ENCODE measurements around the gene DFFB. TPM values are rescaled to one million over a fixed set of nuclear protein-coding genes. Genes with fewer than 3 reads are reported as not detected.

Gene DFFB
- total RNA-seq, 1 donor from 2014 or later, result 2.1 TPM

DNA sequence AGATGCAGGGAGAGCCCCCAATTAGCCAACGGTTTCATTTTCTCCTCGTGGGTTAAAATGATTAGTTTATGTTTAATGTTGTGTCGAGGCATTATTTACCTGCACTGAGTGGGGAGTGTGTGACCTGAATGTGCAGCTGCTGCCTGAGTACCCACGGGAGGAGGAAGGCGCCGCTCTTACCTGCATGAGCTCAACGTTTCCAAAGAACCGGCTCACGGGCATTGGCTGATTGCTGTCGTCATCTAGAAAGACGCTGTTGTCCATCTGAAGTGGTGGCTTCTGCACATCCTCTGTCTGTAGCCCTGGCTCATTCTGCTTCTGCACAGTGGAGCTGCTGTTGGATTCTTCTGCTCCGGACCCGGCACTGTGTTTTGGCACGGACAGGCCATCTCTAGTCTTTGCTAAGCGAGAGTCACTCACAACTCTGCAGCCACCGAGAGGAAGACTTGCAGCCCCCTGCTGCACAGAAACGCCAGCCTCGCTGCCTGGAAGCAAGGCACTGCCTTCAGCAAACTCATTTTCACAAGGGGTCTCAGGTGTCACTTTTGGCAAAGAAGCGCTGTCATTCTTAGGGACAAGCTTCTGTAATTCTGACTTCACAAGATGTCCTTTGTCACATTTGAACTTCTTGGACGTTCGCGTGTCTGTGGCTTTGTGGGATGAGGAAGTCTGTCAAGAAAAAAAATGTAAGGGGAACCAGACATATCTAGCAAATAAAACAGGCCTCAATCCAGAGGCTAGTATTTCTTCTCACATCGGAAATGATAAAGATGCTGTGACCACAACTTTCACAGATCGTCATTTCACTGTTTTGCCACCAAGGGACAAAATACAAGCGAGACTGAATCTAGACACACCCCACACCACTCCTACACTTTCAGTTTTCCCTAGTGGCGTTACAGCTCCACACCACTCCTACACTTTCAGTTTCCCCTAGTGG is 33.4 kb downstream of the DFFB start:
- Histone ChIP-seq H3K4me3 (ENCODE audit: low read length in 3 of 3) (no peak overlapping the region), H3K4me1 (ENCODE audit: control insufficient read depth in 3 of 3, insufficient read depth in 3 of 3, low read length in 3 of 3) (peaks cover 5 to 11% (median 7%) of the 10 kb centered on the region in 3 donors), H3K27ac (ENCODE audit: low read depth, low read length) (no peak overlapping the region), H3K27me3 (ENCODE audit: control insufficient read depth in 3 of 3, insufficient read depth in 3 of 3, low read length in 3 of 3) (no peaks in the 10 kb centered on the region), H3K36me3 (ENCODE audit: control insufficient read depth in 3 of 3, insufficient read depth in 3 of 3, low read length in 3 of 3) (peaks cover 39 to 46% (median 44%) of the 10 kb centered on the region in 3 donors), H3K9me3 (ENCODE audit: control insufficient read depth in 3 of 3, low read length in 3 of 3) (no peaks in the 10 kb centered on the region), H3K9ac (ENCODE audit: low read depth in 1 of 3, low read length in 3 of 3) (no peak overlapping the region)

DNA sequence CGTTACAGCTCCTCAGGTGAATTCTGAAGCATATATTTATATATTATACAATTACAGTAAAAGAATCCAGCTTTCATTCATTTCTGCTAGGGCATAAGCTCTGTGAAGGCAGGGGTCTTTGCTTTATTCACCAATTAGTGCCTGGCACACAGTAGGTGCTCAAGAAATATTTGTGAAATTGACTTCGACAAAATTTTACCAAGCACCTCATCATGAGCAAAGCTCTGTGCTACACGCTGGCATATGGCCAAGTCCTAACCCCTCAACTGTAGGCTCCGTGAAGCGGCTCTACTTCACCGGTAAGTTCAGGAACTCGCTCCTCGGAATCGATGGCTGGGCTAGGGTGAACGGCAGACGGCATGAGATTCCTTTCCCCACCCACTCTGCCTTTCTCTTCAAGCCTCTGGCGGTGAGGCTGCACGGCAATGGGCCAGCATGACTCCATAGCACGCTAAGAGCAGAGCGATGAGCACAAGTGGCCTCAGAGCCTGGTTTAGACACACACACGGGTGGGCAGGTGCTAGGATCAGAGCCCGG is 34.1 kb downstream of the DFFB start:
- no peak overlapping the region for H3K4me3 ChIP-seq (ENCODE audit: low read length in 3 of 3)

DNA sequence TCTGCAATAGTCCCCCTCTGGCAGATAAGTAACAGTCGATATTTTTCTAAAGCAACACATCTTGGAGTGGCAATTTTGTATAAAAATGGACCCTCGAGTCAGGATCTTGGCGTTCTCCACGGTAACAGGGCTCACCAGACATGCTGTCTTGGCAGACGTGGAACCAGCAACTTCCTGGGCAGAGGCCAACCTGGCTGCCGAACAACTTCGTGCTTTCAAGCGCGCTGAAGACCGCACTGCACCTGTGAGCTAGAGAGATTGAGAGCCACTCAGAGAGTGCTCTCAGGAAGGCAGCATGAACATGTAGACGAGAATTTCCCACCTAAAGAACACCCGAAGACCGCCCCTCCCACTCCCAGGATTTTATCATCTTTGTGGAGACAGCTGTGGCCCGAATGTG is 35.5 kb downstream of the DFFB start:
- Histone ChIP-seq H3K4me3 (ENCODE audit: low read length in 3 of 3) (no peak overlapping the region), H3K27ac (ENCODE audit: low read depth, low read length) (no peak overlapping the region), H3K9me3 (ENCODE audit: control insufficient read depth in 3 of 3, low read length in 3 of 3) (no peaks in the 10 kb centered on the region), H3K27me3 (ENCODE audit: control insufficient read depth in 3 of 3, insufficient read depth in 3 of 3, low read length in 3 of 3) (no peaks in the 10 kb centered on the region), H3K4me1 (ENCODE audit: control insufficient read depth in 3 of 3, insufficient read depth in 3 of 3, low read length in 3 of 3) (peaks cover 5 to 11% (median 7%) of the 10 kb centered on the region in 3 donors), H3K9ac (ENCODE audit: low read depth in 1 of 3, low read length in 3 of 3) (peak overlapping the region in 1 of 3 donors; percentile 4), H3K36me3 (ENCODE audit: control insufficient read depth in 3 of 3, insufficient read depth in 3 of 3, low read length in 3 of 3) (peaks cover 28 to 36% (median 31%) of the 10 kb centered on the region in 3 donors)

More for the DNA sequence above, 34.1 kb downstream of the DFFB start:
- peaks cover 34 to 42% (median 36%) of the 10 kb centered on the region in 3 donors for H3K36me3 ChIP-seq (ENCODE audit: control insufficient read depth in 3 of 3, insufficient read depth in 3 of 3, low read length in 3 of 3)
- no peaks in the 10 kb centered on the region for H3K27me3 ChIP-seq (ENCODE audit: control insufficient read depth in 3 of 3, insufficient read depth in 3 of 3, low read length in 3 of 3)
- no peak overlapping the region for H3K27ac ChIP-seq (ENCODE audit: low read depth, low read length)
- no peaks in the 10 kb centered on the region for H3K9me3 ChIP-seq (ENCODE audit: control insufficient read depth in 3 of 3, low read length in 3 of 3)
- no peak overlapping the region for H3K9ac ChIP-seq (ENCODE audit: low read depth in 1 of 3, low read length in 3 of 3)
- peaks cover 5 to 11% (median 7%) of the 10 kb centered on the region in 3 donors for H3K4me1 ChIP-seq (ENCODE audit: control insufficient read depth in 3 of 3, insufficient read depth in 3 of 3, low read length in 3 of 3)

DNA sequence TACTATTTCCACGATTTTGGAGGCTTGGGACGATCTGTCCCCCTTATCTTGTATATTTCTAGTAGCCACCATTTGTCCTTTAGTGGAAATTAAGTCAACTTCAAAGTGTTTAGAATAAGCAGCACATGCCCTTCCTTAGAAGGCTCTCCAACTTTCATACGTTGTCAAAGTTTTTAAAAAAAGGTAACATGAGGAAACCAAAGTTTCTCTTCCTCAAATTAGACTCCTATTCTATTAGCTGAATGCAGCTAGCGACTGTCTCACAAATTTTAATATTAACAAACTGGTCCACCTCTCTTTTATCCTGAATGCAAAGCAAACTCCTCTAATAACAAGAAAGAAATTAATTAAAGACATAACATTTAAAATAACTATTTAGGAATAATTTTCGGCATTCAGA is 35.9 kb downstream of the DFFB start:
- Histone ChIP-seq H3K4me3 (ENCODE audit: low read length in 3 of 3) (no peak overlapping the region), H3K9ac (ENCODE audit: low read depth in 1 of 3, low read length in 3 of 3) (peak overlapping the region in 1 of 3 donors; percentile 12), H3K27me3 (ENCODE audit: control insufficient read depth in 3 of 3, insufficient read depth in 3 of 3, low read length in 3 of 3) (no peaks in the 10 kb centered on the region), H3K9me3 (ENCODE audit: control insufficient read depth in 3 of 3, low read length in 3 of 3) (peaks cover 0 to 3% (median 0%) of the 10 kb centered on the region in 3 donors), H3K4me1 (ENCODE audit: control insufficient read depth in 3 of 3, insufficient read depth in 3 of 3, low read length in 3 of 3) (peaks cover 5 to 11% (median 7%) of the 10 kb centered on the region in 3 donors), H3K36me3 (ENCODE audit: control insufficient read depth in 3 of 3, insufficient read depth in 3 of 3, low read length in 3 of 3) (peaks cover 27 to 32% (median 29%) of the 10 kb centered on the region in 3 donors), H3K27ac (ENCODE audit: low read depth, low read length) (no peak overlapping the region)

DNA sequence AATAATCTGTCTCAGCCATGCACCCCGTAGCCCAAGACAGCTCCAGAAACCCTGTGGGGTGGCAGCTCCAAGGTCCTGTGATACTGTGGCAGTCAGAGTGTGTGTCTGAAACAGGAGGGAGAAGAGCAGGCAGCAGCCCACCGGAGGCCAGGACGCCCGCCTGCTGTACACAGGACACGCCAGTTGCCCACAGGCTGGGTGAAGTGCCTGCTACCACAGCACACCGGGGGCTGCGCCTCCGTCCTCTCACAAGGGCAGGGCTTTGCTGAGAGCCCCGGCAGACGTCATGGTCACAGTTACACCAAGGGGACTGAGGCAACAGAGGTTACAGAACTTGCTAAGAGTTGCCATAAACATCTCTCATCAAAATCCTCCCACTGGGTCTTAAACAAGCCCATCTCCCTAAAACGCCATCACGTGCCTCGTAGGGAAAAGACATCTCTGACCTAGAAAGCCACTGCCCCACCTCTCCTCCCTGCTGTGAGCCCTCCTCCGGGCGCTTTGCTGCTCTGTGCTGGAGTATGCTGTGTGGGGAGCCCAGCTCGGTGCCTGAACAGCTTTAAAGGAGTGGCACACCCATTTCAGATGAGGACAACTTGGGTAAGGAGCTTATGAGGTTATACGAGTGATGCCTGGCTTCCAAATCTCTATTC is 37.5 kb downstream of the DFFB start:
- Histone ChIP-seq H3K9ac (ENCODE audit: low read depth in 1 of 3, low read length in 3 of 3) (no peak overlapping the region), H3K9me3 (ENCODE audit: control insufficient read depth in 3 of 3, low read length in 3 of 3) (peaks cover 0 to 4% (median 3%) of the 10 kb centered on the region in 3 donors), H3K4me3 (ENCODE audit: low read length in 3 of 3) (no peak overlapping the region), H3K27me3 (ENCODE audit: control insufficient read depth in 3 of 3, insufficient read depth in 3 of 3, low read length in 3 of 3) (no peaks in the 10 kb centered on the region), H3K4me1 (ENCODE audit: control insufficient read depth in 3 of 3, insufficient read depth in 3 of 3, low read length in 3 of 3) (peaks cover 12 to 18% (median 12%) of the 10 kb centered on the region in 3 donors), H3K36me3 (ENCODE audit: control insufficient read depth in 3 of 3, insufficient read depth in 3 of 3, low read length in 3 of 3) (peaks cover 18 to 23% (median 19%) of the 10 kb centered on the region in 3 donors), H3K27ac (ENCODE audit: low read depth, low read length) (no peak overlapping the region)

DNA sequence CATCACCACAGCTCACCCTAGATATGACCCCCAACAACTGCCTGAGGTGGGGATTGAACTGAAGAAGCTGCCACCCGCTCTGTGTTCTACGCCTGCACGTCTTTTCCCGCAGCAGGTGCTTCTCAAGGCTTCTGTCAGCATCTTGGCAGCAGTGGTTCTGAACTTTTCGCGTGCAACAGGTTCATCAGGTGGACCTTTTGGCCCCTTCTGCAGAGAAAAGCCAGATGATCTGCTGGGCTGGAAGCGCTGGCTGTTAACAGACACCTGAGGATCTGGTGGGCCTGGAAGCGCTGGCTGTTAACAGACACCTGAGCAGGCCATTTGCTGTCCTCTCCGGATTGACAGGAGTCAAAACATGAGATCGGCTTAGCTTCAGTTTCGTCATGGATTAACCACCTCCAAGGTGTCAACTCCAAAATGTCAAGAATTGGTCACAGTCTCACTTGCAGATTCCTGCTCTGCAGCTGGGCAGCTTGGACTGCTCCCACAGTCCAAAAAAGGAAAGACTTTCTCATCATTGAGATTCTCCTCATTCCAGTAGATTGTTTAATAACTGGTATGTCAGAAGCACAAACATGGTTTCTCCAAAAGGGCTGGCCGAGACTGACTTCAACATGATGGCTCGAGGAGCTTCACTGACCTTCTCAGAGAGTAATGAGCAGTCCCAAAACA is 38.1 kb downstream of the DFFB start:
- Histone ChIP-seq H3K27me3 (ENCODE audit: control insufficient read depth in 3 of 3, insufficient read depth in 3 of 3, low read length in 3 of 3) (no peaks in the 10 kb centered on the region), H3K27ac (ENCODE audit: low read depth, low read length) (no peak overlapping the region), H3K36me3 (ENCODE audit: control insufficient read depth in 3 of 3, insufficient read depth in 3 of 3, low read length in 3 of 3) (peaks cover 11 to 16% (median 12%) of the 10 kb centered on the region in 3 donors), H3K4me1 (ENCODE audit: control insufficient read depth in 3 of 3, insufficient read depth in 3 of 3, low read length in 3 of 3) (peaks cover 12 to 18% (median 12%) of the 10 kb centered on the region in 3 donors), H3K4me3 (ENCODE audit: low read length in 3 of 3) (no peak overlapping the region), H3K9me3 (ENCODE audit: control insufficient read depth in 3 of 3, low read length in 3 of 3) (peaks cover 0 to 4% (median 3%) of the 10 kb centered on the region in 3 donors), H3K9ac (ENCODE audit: low read depth in 1 of 3, low read length in 3 of 3) (no peak overlapping the region)

DNA sequence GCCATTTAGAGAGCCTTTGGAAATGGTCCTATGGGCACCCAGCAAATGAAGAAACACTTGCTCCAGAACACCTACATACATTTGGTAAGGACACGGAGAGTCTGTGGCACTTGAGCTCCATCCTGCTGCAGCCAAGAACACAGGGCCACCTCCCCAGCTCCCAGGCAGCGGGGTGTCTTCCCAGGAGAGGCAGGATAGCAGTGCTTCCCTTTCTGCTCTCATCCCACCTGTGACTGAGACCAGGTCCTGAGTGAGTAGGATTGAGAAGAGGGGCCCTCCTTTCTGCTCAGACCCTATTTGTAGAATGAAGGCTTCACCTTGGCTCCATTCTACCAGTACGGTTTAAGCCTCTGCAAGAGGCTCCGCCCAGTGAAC is 38.7 kb downstream of the DFFB start:
- no peak overlapping the region for H3K27ac ChIP-seq (ENCODE audit: low read depth, low read length)
- H3K4me3 ChIP-seq (ENCODE audit: low read length in 3 of 3), result no peak overlapping the region
- H3K27me3 ChIP-seq (ENCODE audit: control insufficient read depth in 3 of 3, insufficient read depth in 3 of 3, low read length in 3 of 3), result no peaks in the 10 kb centered on the region
- no peak overlapping the region for H3K9ac ChIP-seq (ENCODE audit: low read depth in 1 of 3, low read length in 3 of 3)
- H3K4me1 ChIP-seq (ENCODE audit: control insufficient read depth in 3 of 3, insufficient read depth in 3 of 3, low read length in 3 of 3), result peaks cover 12 to 18% (median 12%) of the 10 kb centered on the region in 3 donors
- peaks cover 6 to 11% (median 7%) of the 10 kb centered on the region in 3 donors for H3K36me3 ChIP-seq (ENCODE audit: control insufficient read depth in 3 of 3, insufficient read depth in 3 of 3, low read length in 3 of 3)
- peaks cover 0 to 4% (median 3%) of the 10 kb centered on the region in 3 donors for H3K9me3 ChIP-seq (ENCODE audit: control insufficient read depth in 3 of 3, low read length in 3 of 3)

DNA sequence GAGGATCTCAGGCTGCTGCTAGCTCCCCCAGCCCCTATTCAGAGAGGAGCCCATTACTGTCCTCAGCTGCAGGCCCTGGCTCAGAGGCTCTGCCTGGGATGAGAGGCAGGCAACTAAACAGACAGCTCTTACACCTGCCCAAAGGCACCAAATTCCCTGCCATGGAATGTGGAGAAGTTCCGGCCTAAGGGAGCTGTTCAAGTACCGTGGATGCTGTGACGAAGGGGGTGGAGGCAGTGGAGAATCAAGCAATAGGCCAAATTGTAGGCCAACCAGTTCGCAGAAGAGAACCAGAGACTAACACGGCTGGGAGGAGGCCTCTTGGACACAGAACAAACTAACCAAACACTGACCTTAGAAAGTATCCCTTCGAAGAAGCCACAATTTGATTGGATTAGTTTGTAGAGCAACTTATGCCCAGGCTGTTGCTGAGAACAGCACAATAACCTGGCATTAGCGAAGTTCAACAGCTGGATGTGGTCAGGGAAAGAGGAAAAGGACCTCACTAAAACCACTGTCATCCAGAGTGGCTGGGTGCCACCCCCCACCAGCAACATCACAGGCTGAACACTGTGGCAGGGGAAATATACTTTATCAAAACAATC is 39.2 kb downstream of the DFFB start:
- Histone ChIP-seq H3K27me3 (ENCODE audit: control insufficient read depth in 3 of 3, insufficient read depth in 3 of 3, low read length in 3 of 3) (no peaks in the 10 kb centered on the region), H3K9ac (ENCODE audit: low read depth in 1 of 3, low read length in 3 of 3) (no peak overlapping the region), H3K4me3 (ENCODE audit: low read length in 3 of 3) (no peak overlapping the region), H3K9me3 (ENCODE audit: control insufficient read depth in 3 of 3, low read length in 3 of 3) (peaks cover 0 to 4% (median 3%) of the 10 kb centered on the region in 3 donors), H3K36me3 (ENCODE audit: control insufficient read depth in 3 of 3, insufficient read depth in 3 of 3, low read length in 3 of 3) (peaks cover under 1 to 9% (median 5%) of the 10 kb centered on the region in 3 donors), H3K27ac (ENCODE audit: low read depth, low read length) (no peak overlapping the region), H3K4me1 (ENCODE audit: control insufficient read depth in 3 of 3, insufficient read depth in 3 of 3, low read length in 3 of 3) (peaks cover 12 to 18% (median 12%) of the 10 kb centered on the region in 3 donors)

DNA sequence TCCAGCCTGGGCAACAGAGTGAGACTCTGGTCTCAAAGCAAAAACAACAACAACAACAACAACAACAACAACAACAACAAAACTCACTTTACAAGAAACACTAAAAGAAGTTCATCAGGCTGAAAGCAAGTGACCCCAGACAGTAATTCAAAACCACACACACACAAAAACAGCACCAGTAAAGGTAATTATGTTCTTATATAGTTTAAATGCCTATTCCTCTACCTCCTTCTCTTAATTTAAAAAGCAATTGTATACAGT is 41.1 kb downstream of the DFFB start:
- no peaks in the 10 kb centered on the region for H3K27me3 ChIP-seq (ENCODE audit: control insufficient read depth in 3 of 3, insufficient read depth in 3 of 3, low read length in 3 of 3)
- H3K27ac ChIP-seq (ENCODE audit: low read depth, low read length), result no peak overlapping the region
- H3K9me3 ChIP-seq (ENCODE audit: control insufficient read depth in 3 of 3, low read length in 3 of 3), result peaks cover 0 to 4% (median 3%) of the 10 kb centered on the region in 3 donors
- no peak overlapping the region for H3K4me3 ChIP-seq (ENCODE audit: low read length in 3 of 3)
- peaks cover 0 to 7% (median 4%) of the 10 kb centered on the region in 3 donors for H3K36me3 ChIP-seq (ENCODE audit: control insufficient read depth in 3 of 3, insufficient read depth in 3 of 3, low read length in 3 of 3)
- H3K4me1 ChIP-seq (ENCODE audit: control insufficient read depth in 3 of 3, insufficient read depth in 3 of 3, low read length in 3 of 3), result peaks cover 6 to 19% (median 7%) of the 10 kb centered on the region in 3 donors
- H3K9ac ChIP-seq (ENCODE audit: low read depth in 1 of 3, low read length in 3 of 3), result no peak overlapping the region
